SK-N-SH treated with all-trans-retinoic acid at 6 μM for 48 hours (cell line): ENCODE data around the gene KLHL25.

Source experiments
- ARNTL ChIP-seq: fragments of 450-650 bp; formaldehyde crosslinking; IDR thresholded peaks from 2 replicates; pipeline ENCODE4 v1.5.0; 2020; ENCODE audit warnings: low read depth, mild to moderate bottlenecking, moderate library complexity, borderline replicate concordance
- BACH2 ChIP-seq: fragments of 250-450 bp; sonication (Bioruptor Pico); IDR thresholded peaks from 2 replicates; pipeline ENCODE4 v1.9.0; 2021; ENCODE audit warnings: mild to moderate bottlenecking, borderline replicate concordance
- GLIS3 ChIP-seq: fragments of 250-450 bp; sonication (Bioruptor Pico); IDR thresholded peaks from 2 replicates; pipeline ENCODE4 v1.5.0; 2020; ENCODE audit warnings: mild to moderate bottlenecking, moderate library complexity
- PATZ1 ChIP-seq: fragments of 250-450 bp; sonication (Bioruptor Pico); IDR thresholded peaks from 2 replicates; pipeline ENCODE4 v1.8.0; 2020; ENCODE audit warnings: mild to moderate bottlenecking, moderate library complexity, borderline replicate concordance

GRCh38 chr15:85718981-85719380 lies 75.7 kb downstream of the KLHL25 start:
- TF ChIP-seq GLIS3 (no peak), PATZ1 (CRISPR knock-in tag) (no peak), BACH2 (CRISPR knock-in tag) (no peak), ARNTL (CRISPR knock-in tag) (no peak)
